Testis (tissue), 3 donors: ENCODE results near the gene QSOX2. TPM values are rescaled to one million over a fixed set of nuclear protein-coding genes. Genes with fewer than 3 reads are reported as not detected.

Experiments used
- DNase-seq: peaks from one replicate; pipeline ENCODE4 v3.0.0-alpha.2; 2019
- H3K27ac ChIP-seq, 2 donors: fragments of 200-600 bp; sonication (generic); one replicate each; pipeline ENCODE4 v1.5.1; 2019
- H3K27me3 ChIP-seq: fragments of 200-600 bp; sonication (generic); one replicate; pipeline ENCODE4 v1.5.1; 2019
- H3K36me3 ChIP-seq: fragments of 200-600 bp; sonication (generic); one replicate; pipeline ENCODE4 v1.5.1; 2017; ENCODE audit warnings: low read depth; ENCODE audit errors: missing control alignments
- H3K4me1 ChIP-seq: fragments of 200-600 bp; sonication (generic); one replicate; pipeline ENCODE4 v1.5.1; 2019
- H3K4me3 ChIP-seq, 2 donors: fragments of 200-600 bp; sonication (generic); one replicate each; pipeline ENCODE4 v1.5.1; 2017 to 2019
- H3K9me3 ChIP-seq: fragments of 200-600 bp; sonication (generic); one replicate; pipeline ENCODE4 v1.5.1; 2017
- CTCF ChIP-seq, 3 experiments: fragments of 450-650 bp in 2 of 3; fragments of 200-600 bp in 1 of 3; sonication (generic) in 1 of 3; IDR thresholded peaks; one replicate each; pipeline ENCODE4 v1.5.1; 2016 to 2019; ENCODE audit warnings: antibody characterized with exemption in 3 of 3, mild to moderate bottlenecking in 2 of 3, moderate library complexity in 1 of 3
- POLR2A ChIP-seq: fragments of 450-650 bp; IDR thresholded peaks from one replicate; pipeline ENCODE4 v1.6.1; 2017; ENCODE audit warnings: antibody characterized with exemption, mild to moderate bottlenecking, moderate library complexity
- WGBS, 2 donors: methylation state at CpG; one replicate each; pipeline ENCODE4 v1.1.5; 2018; 5-methylcytosine and 5-hydroxymethylcytosine counted together
- intact Hi-C: fragments of 100-400 bp; cut with DNase I; formaldehyde crosslinking; loops from one replicate; pipeline ENCODE4 v1.15.1; 2023; ENCODE audit warnings: low total_unique reads
- polyA plus RNA-seq: library from polyadenylated mRNA; stranded (reverse); fragments of 350-450 nt; fragmentation: Illumina TruSeq; extraction: RNeasy Lipid Tissue Mini Kit (QIAGEN cat#74804); gene quantifications from one replicate; pipeline ENCODE4 v1.2.3, GENCODE V29; 2014; ENCODE audit warnings: low read depth, low replicate concordance; ENCODE audit not compliant: insufficient read depth
- total RNA-seq, 2 donors: library from RNA; depleted of rRNA; stranded (reverse); fragments of >200 nt; gene quantifications; one replicate each; pipeline ENCODE4 v1.2.3, GENCODE V29; 2016

Gene QSOX2
- total and polyA plus RNA-seq, 3 donors from 2014 or later: 22.1 to 23.3 (median 22.6) TPM

- TF ChIP-seq CTCF (IDR thresholded peaks at IDR 0.05): no peak
- TF ChIP-seq POLR2A: no peak
- Histone ChIP-seq H3K9me3 (no peaks in the 10 kb centered on the region), H3K4me3 (no peak overlapping the region), H3K4me1 (no peaks in the 10 kb centered on the region), H3K36me3 (no peaks in the 10 kb centered on the region), H3K27me3 (no peaks in the 10 kb centered on the region), H3K27ac (no peak overlapping the region)
- no peak for DNase-seq
- intact Hi-C loops: no loop called here
- 71 to 87% methylated on average over 9 to 14 of the region's 14 CpGs for WGBS, 2 donors
Measured at GRCh38 chr9:136186386-136186785, 59.2 kb downstream of the QSOX2 start.

- no peak overlapping the region for H3K4me3 ChIP-seq
- WGBS, 2 donors: 65 to 74% methylated on average over 18 to 32 of the region's 32 CpGs
- H3K27ac ChIP-seq: no peak overlapping the region
- no peaks in the 10 kb centered on the region for H3K9me3 ChIP-seq
- no peaks in the 10 kb centered on the region for H3K36me3 ChIP-seq
- no peaks in the 10 kb centered on the region for H3K4me1 ChIP-seq
- TF ChIP-seq CTCF (IDR thresholded peaks at IDR 0.05) (no peak), POLR2A (no peak)
- DNase-seq: no peak
- H3K27me3 ChIP-seq: no peaks in the 10 kb centered on the region
- intact Hi-C loops: no loop called here
Measured at GRCh38 chr9:136185596-136186366, 59.8 kb downstream of the QSOX2 start.

- H3K27me3 ChIP-seq: no peaks in the 10 kb centered on the region
- DNase-seq: no peak
- intact Hi-C loops: no loop called here
- H3K4me1 ChIP-seq: no peaks in the 10 kb centered on the region
- H3K27ac ChIP-seq: no peak overlapping the region
- H3K4me3 ChIP-seq: no peak overlapping the region
- no peaks in the 10 kb centered on the region for H3K9me3 ChIP-seq
- TF ChIP-seq POLR2A: no peak
- TF ChIP-seq CTCF (IDR thresholded peaks at IDR 0.05): no peak
- H3K36me3 ChIP-seq: no peaks in the 10 kb centered on the region
- 41 to 53% methylated on average over 16 to 19 of the region's 19 CpGs for WGBS, 2 donors
Measured at GRCh38 chr9:136185066-136185465, 60.5 kb downstream of the QSOX2 start.

- Histone ChIP-seq H3K4me1 (no peaks in the 10 kb centered on the region), H3K27me3 (no peaks in the 10 kb centered on the region), H3K27ac (no peak overlapping the region), H3K9me3 (no peaks in the 10 kb centered on the region), H3K36me3 (no peaks in the 10 kb centered on the region), H3K4me3 (no peak overlapping the region)
- TF ChIP-seq POLR2A (no peak), CTCF (IDR thresholded peaks at IDR 0.05) (no peak)
- intact Hi-C loops: no loop called here
- WGBS, 2 donors: 81 to 85% methylated on average over 11 to 18 of the region's 18 CpGs
- no peak for DNase-seq
Measured at GRCh38 chr9:136182850-136183422, 62.7 kb downstream of the QSOX2 start.

GRCh38 chr9:136182420-136182787 is 63.2 kb downstream of the QSOX2 start:
- no peak overlapping the region for H3K27ac ChIP-seq
- intact Hi-C loops: no loop called here
- no peak overlapping the region for H3K4me3 ChIP-seq
- TF ChIP-seq POLR2A (no peak), CTCF (IDR thresholded peaks at IDR 0.05) (no peak)
- H3K9me3 ChIP-seq: no peaks in the 10 kb centered on the region
- WGBS, 2 donors: 73 to 80% methylated on average over 14 of the region's 14 CpGs
- H3K4me1 ChIP-seq: no peaks in the 10 kb centered on the region
- H3K36me3 ChIP-seq: no peaks in the 10 kb centered on the region
- no peak for DNase-seq
- no peaks in the 10 kb centered on the region for H3K27me3 ChIP-seq
